ENCODE data around the gene TMEM200B.

TMEM200B gene

GRCh38 chr1:29166291-29166878 is 42.7 kb upstream of the TMEM200B start:
- H3K4me3 ChIP-seq (ENCODE audit: low read depth, low read length) = no peak overlapping the region
- in situ Hi-C loops (cut with HindIII; ENCODE audit: low sequenced_read_pairs) = no loop called here
- no peak for TF ChIP-seq CTCF (IDR thresholded peaks at IDR 0.05; ENCODE audit: low read depth, low read length)
- DNase-seq (ENCODE audit: low read depth, low spot score) = no peak

- H3K4me3 ChIP-seq (ENCODE audit: low read depth, low read length) = no peak overlapping the region
- no peak for DNase-seq (ENCODE audit: low read depth, low spot score)
- in situ Hi-C loops (cut with HindIII; ENCODE audit: low sequenced_read_pairs) = no loop called here
- TF ChIP-seq CTCF (IDR thresholded peaks at IDR 0.05; ENCODE audit: low read depth, low read length) = no peak
Observed at GRCh38 chr1:29164588-29164987, 40.9 kb upstream of the TMEM200B start.

- in situ Hi-C loops (cut with HindIII; ENCODE audit: low sequenced_read_pairs) = no loop called here
- DNase-seq (ENCODE audit: low read depth, low spot score) = peak; percentile 25
- no peak overlapping the region for H3K4me3 ChIP-seq (ENCODE audit: low read depth, low read length)
- no peak for TF ChIP-seq CTCF (IDR thresholded peaks at IDR 0.05; ENCODE audit: low read depth, low read length)
Observed at GRCh38 chr1:29162476-29163138, 38.9 kb upstream of the TMEM200B start.

- in situ Hi-C loops (cut with HindIII; ENCODE audit: low sequenced_read_pairs) = no loop called here
- no peak for DNase-seq (ENCODE audit: low read depth, low spot score)
- H3K4me3 ChIP-seq (ENCODE audit: low read depth, low read length) = no peak overlapping the region
- TF ChIP-seq CTCF (IDR thresholded peaks at IDR 0.05; ENCODE audit: low read depth, low read length) = no peak
Observed at GRCh38 chr1:29162025-29162424, 38.3 kb upstream of the TMEM200B start.

- no peak for TF ChIP-seq CTCF (IDR thresholded peaks at IDR 0.05; ENCODE audit: low read depth, low read length)
- DNase-seq (ENCODE audit: low read depth, low spot score) = no peak
- H3K4me3 ChIP-seq (ENCODE audit: low read depth, low read length) = no peak overlapping the region
- in situ Hi-C loops (cut with HindIII; ENCODE audit: low sequenced_read_pairs) = no loop called here
Observed at GRCh38 chr1:29159773-29160172, 36.1 kb upstream of the TMEM200B start.

- no peak for DNase-seq (ENCODE audit: low read depth, low spot score)
- no peak for TF ChIP-seq CTCF (IDR thresholded peaks at IDR 0.05; ENCODE audit: low read depth, low read length)
- no peak overlapping the region for H3K4me3 ChIP-seq (ENCODE audit: low read depth, low read length)
- in situ Hi-C loops (cut with HindIII; ENCODE audit: low sequenced_read_pairs) = no loop called here
Observed at GRCh38 chr1:29157269-29157601, 33.5 kb upstream of the TMEM200B start.

Measured in astrocyte of the spinal cord (primary cell).